ENCODE measurements around the gene CD84.
"Not testable (repeated sequence)": the region's sequence is repeated elsewhere in the genome, so short reads cannot be mapped to it uniquely, and the experiment has no call there.

The CD84 gene

DNA sequence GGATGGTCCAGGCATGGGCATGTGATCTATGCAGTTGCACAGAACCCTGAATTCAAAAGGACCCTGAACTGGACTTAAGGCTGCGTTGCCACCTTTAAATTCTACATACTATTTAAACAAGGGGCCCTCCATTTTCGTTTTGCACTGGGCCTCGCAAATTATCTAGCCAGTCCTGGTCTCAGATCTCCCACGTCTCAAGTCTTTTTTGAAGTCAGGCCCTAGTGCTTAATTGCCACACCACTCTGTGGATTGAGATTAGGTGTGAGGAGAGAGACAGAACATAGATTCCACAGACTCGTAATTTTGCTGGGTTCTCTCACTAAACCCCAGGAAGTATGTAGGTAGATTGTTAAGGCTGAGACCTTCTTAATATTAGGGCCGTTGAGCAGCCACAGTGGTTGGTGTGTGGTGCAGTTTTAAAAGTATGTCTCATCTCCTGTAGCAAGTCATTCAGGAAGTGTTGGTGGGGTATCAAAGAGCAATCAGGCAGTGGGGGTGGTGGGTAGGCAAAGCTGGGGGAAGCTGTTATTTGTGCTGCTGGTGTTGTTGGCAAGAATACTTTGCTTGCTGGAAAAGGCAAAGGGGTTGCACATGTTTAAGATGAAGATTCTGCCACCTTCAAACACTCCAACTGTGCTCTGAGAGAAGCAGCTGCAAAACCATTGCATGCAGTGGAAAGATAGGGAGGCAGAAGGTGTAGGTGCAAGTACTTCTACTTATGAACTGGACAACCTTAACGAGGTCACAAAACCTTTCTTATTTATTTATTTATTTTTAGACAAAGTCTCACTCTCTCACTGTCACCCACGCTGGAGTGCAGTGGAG lies 11.2 kb downstream of the CD84 start:
- DNase-seq = no peak

- DNase-seq = no peak
Observed at GRCh38 chr1:160567341-160567740, 12.0 kb downstream of the CD84 start.

DNA sequence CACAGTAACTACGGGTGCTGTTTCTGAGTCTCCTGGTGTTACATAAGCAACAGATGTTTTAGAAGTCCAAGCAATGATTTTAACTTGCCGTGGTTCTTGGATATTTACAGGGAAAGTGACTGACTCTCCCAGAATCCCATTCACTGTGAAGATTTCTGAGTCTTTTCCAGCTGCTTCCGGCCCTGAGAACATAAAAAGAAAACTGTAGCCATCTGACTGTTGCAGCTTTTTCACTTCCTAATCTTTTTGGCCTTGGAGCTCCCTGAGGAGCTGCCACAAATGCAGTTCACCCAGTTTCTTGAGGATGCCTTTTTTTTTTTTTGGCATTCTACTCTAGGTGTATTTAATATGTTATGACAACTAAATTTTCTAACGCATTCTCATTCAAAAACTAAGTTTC lies 13.7 kb downstream of the CD84 start:
- no peak for DNase-seq

- not testable (repeated sequence) for DNase-seq
Observed at GRCh38 chr1:160563230-160563629, 16.1 kb downstream of the CD84 start.

DNA sequence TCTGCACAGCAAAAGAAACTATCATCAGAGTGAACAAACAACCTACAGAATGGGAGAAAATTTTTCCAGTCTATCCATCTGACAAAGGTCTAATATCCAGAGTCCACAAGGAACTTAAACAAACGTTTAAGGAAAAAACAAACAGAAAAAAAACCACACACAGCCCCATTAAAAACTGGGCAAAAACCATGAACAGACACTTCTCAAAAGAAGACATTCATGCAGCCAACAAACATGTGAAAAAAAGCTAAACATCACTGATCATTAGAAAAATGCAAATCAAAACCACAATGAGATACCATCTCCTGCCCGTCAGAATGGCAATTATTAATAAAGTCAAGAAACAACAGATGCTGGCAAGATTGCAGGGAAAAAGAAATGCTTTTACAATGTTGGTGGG lies 16.6 kb downstream of the CD84 start:
- DNase-seq = not testable (repeated sequence)

GRCh38 chr1:160560806-160561205 lies 18.5 kb downstream of the CD84 start:
- DNase-seq = no peak

DNA sequence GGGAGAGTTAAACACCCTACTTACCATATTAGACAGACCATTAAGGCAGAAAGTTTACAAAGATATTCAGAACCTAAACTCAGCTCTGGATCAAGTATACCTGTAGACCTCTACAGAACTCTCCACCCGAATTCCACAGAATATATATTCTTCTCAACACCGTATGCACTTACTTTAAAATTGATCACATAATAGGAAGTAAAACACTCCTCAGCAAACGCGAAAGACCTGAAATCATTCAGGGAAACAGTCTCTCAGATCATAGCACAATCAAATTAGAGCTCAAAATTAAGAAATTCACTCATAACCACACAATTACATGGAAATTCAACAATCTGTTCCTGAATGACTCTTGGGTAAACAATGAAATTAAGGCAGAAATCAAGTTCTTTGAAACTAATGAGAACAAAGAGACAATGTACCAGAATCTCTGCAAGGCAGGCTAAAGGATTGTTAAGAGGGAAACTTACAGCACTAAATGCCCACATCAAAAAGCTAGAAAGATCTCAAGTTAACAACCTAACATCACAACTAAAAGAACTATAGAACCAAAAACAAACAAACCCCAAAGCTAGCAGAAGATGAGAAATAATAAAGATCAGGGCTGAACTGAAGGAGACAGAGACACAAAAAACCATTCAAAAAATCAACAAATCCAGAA lies 19.1 kb downstream of the CD84 start:
- DNase-seq = no peak

DNA sequence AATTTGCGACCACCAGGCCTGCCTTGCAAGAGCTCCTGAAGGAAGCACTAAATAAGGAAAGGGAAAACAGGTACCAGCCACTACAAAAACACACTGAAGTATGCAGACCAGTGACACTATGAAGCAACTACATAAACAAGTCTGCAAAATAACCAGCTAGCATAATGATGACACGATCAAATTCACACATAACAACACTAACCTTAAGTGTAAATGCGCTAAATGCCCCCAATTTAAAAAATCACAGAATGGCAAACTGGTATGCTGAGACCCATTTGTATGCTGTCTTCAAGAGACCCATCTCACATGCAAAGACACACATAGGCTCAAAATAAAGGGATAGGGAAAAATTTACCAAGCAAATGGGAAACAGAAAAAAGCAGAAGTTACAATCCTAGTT lies 19.9 kb downstream of the CD84 start:
- DNase-seq = not testable (repeated sequence)

GRCh38 chr1:160558660-160559380 lies 20.5 kb downstream of the CD84 start:
- DNase-seq = no peak

GRCh38 chr1:160553778-160554177 lies 25.5 kb downstream of the CD84 start:
- no peak for DNase-seq

- DNase-seq = no peak
Observed at GRCh38 chr1:160552425-160552824, 26.9 kb downstream of the CD84 start.

DNA sequence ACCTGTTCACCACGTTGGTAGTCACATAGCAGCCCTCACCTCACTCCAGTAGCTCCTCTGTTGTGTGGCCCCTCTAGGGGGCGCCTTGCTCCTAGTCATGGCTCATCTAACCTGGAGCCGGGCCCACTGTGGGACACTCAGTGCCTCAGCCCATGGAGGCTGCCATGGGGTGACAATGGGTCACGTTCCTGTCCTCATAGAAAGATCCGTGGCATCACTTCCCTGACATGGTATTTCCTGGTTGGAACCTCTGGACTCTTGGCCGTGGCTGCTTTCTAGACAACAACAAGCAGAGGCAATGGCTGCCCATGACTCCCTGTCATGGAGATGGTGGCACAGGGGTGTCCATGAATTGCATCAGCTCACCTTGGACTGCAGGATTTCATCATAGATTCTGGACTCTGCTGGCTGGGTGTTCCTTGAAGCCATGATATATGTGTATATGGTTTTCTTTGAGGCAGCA lies 28.7 kb downstream of the CD84 start:
- no peak for DNase-seq

DNA sequence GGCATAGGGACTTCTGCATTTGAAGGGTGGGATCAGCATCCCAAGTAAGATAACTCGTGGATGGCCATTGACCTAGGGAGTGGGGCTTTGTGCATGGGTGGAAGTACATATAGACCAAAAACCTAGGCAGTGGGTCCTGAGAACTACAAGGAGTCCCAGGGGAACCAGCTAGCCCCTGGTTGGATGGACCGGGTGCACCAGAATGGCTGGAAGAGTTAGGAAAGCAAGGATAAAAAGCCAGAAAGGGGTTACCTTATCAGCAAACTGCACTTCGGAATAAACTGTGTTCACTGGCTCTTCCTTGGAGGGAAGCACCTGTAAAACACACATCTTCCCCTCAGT lies 29.7 kb downstream of the CD84 start:
- DNase-seq = no peak

GRCh38 chr1:160548960-160549664 lies 30.2 kb downstream of the CD84 start:
- no peak for DNase-seq

GRCh38 chr1:160548183-160548582 lies 31.1 kb downstream of the CD84 start:
- no peak for DNase-seq

GRCh38 chr1:160547422-160547821 lies 31.9 kb downstream of the CD84 start:
- DNase-seq = no peak

DNA sequence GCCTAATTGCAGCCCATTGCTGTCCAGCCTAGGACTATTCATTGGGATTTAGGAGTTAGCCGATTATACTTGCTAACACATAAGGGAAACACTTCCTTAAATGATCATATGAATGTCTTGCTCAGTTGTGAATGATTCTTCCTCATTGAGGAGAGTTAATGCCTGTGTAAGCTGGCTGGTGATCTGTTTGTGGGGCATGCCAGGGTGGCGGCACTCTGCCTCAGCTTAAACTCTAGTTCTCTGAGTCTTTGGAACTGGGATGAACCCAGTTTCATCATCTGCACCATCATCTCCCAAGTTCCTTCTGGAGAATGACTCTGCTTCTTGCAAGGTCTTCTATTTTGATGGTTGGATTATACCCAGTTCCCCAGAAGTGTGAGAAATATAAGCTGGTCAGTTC lies 32.4 kb downstream of the CD84 start:
- DNase-seq = no peak

- no peak for DNase-seq
Observed at GRCh38 chr1:160544647-160545046, 34.6 kb downstream of the CD84 start.

- no peak for DNase-seq
Observed at GRCh38 chr1:160542303-160542945, 36.9 kb downstream of the CD84 start.

GRCh38 chr1:160541622-160542302 lies 37.5 kb downstream of the CD84 start:
- no peak for DNase-seq

DNA sequence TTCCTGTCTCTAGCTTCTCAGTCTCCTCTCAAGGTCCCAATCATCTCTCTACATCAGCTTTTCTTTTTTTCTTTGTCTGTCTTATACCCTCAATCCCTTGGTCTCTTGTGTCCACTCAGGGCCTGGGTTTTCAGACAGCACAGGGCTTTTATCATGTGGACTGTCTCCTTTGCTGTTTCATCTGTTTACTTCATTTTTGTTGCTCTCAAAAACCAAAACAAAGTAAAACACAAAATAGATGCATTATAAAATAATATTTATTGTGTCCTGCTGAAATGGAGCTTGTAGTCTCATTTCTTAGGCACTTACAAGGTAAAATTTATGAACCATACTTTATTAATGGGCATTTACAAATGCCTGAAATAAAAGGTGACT lies 38.5 kb downstream of the CD84 start:
- no peak for DNase-seq
